ENCODE data around the gene SULT1E1.

DNA sequence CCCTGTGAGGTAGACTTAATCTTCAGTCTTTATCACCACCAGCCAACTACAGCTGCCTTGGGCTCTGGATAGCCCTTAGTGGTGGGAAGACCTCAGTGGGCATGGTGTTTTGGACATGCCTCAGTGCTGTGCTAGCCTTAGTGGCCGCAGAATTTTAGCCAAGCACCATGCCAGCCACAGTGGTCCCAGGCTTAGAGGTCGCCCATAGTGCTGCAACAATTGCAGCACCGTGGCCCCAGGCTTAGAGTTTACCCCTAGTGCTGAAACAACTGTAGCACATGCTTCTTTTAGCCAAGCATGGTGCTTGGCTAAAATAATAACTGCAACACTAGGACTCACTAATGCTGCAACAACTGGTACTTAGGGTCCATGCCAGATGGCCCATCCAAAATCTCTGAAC, 60.6 kb downstream of the SULT1E1 start:
- TF ChIP-seq, protein P1, sequence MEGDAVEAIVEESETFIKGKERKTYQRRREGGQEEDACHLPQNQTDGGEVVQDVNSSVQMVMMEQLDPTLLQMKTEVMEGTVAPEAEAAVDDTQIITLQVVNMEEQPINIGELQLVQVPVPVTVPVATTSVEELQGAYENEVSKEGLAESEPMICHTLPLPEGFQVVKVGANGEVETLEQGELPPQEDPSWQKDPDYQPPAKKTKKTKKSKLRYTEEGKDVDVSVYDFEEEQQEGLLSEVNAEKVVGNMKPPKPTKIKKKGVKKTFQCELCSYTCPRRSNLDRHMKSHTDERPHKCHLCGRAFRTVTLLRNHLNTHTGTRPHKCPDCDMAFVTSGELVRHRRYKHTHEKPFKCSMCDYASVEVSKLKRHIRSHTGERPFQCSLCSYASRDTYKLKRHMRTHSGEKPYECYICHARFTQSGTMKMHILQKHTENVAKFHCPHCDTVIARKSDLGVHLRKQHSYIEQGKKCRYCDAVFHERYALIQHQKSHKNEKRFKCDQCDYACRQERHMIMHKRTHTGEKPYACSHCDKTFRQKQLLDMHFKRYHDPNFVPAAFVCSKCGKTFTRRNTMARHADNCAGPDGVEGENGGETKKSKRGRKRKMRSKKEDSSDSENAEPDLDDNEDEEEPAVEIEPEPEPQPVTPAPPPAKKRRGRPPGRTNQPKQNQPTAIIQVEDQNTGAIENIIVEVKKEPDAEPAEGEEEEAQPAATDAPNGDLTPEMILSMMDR (IDR thresholded peaks at IDR 0.05 in 2 of 3, conservative IDR thresholded peaks at IDR 0.05 in 1 of 3; ENCODE audit: control insufficient read depth in 2 of 3, extremely low read depth in 1 of 3, insufficient read depth in 1 of 3, low read depth in 3 of 3, low read length in 3 of 3) = no peak
- TF ChIP-seq EP300 (IDR thresholded peaks at IDR 0.05; ENCODE audit: borderline replicate concordance in 1 of 2, control insufficient read depth in 1 of 2, low read depth in 2 of 2, low read length in 2 of 2) (no peak), BACH1 (IDR thresholded peaks at IDR 0.05; ENCODE audit: borderline replicate concordance) (no peak), YY1 (IDR thresholded peaks at IDR 0.05; ENCODE audit: low read depth, low read length) (no peak), POLR2A (IDR thresholded peaks at IDR 0.05; ENCODE audit: low read depth, low read length) (no peak), CBX3 (IDR thresholded peaks at IDR 0.05; ENCODE audit: borderline replicate concordance, low read depth) (no peak), RAD21 (IDR thresholded peaks at IDR 0.05; ENCODE audit: insufficient read depth, low read depth, low read length) (no peak), SUZ12 (IDR thresholded peaks at IDR 0.05; ENCODE audit: unreplicated experiment) (no peak), CHD1 (IDR thresholded peaks at IDR 0.05; ENCODE audit: low read depth, low read length) (no peak)
- TF ChIP-seq, protein P2, sequence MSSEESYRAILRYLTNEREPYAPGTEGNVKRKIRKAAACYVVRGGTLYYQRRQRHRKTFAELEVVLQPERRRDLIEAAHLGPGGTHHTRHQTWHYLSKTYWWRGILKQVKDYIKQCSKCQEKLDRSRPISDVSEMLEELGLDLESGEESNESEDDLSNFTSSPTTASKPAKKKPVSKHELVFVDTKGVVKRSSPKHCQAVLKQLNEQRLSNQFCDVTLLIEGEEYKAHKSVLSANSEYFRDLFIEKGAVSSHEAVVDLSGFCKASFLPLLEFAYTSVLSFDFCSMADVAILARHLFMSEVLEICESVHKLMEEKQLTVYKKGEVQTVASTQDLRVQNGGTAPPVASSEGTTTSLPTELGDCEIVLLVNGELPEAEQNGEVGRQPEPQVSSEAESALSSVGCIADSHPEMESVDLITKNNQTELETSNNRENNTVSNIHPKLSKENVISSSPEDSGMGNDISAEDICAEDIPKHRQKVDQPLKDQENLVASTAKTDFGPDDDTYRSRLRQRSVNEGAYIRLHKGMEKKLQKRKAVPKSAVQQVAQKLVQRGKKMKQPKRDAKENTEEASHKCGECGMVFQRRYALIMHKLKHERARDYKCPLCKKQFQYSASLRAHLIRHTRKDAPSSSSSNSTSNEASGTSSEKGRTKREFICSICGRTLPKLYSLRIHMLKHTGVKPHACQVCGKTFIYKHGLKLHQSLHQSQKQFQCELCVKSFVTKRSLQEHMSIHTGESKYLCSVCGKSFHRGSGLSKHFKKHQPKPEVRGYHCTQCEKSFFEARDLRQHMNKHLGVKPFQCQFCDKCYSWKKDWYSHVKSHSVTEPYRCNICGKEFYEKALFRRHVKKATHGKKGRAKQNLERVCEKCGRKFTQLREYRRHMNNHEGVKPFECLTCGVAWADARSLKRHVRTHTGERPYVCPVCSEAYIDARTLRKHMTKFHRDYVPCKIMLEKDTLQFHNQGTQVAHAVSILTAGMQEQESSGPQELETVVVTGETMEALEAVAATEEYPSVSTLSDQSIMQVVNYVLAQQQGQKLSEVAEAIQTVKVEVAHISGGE (CRISPR knock-in tag; IDR thresholded peaks at IDR 0.05) = no peak
- TF ChIP-seq, protein P3, sequence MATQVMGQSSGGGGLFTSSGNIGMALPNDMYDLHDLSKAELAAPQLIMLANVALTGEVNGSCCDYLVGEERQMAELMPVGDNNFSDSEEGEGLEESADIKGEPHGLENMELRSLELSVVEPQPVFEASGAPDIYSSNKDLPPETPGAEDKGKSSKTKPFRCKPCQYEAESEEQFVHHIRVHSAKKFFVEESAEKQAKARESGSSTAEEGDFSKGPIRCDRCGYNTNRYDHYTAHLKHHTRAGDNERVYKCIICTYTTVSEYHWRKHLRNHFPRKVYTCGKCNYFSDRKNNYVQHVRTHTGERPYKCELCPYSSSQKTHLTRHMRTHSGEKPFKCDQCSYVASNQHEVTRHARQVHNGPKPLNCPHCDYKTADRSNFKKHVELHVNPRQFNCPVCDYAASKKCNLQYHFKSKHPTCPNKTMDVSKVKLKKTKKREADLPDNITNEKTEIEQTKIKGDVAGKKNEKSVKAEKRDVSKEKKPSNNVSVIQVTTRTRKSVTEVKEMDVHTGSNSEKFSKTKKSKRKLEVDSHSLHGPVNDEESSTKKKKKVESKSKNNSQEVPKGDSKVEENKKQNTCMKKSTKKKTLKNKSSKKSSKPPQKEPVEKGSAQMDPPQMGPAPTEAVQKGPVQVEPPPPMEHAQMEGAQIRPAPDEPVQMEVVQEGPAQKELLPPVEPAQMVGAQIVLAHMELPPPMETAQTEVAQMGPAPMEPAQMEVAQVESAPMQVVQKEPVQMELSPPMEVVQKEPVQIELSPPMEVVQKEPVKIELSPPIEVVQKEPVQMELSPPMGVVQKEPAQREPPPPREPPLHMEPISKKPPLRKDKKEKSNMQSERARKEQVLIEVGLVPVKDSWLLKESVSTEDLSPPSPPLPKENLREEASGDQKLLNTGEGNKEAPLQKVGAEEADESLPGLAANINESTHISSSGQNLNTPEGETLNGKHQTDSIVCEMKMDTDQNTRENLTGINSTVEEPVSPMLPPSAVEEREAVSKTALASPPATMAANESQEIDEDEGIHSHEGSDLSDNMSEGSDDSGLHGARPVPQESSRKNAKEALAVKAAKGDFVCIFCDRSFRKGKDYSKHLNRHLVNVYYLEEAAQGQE (IDR thresholded peaks at IDR 0.05; ENCODE audit: low read depth, low read length) = no peak
- TF ChIP-seq, protein P4, sequence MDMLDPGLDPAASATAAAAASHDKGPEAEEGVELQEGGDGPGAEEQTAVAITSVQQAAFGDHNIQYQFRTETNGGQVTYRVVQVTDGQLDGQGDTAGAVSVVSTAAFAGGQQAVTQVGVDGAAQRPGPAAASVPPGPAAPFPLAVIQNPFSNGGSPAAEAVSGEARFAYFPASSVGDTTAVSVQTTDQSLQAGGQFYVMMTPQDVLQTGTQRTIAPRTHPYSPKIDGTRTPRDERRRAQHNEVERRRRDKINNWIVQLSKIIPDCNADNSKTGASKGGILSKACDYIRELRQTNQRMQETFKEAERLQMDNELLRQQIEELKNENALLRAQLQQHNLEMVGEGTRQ (IDR thresholded peaks at IDR 0.05; ENCODE audit: borderline replicate concordance, low read depth, low read length) = no peak
- TF ChIP-seq, protein P5, sequence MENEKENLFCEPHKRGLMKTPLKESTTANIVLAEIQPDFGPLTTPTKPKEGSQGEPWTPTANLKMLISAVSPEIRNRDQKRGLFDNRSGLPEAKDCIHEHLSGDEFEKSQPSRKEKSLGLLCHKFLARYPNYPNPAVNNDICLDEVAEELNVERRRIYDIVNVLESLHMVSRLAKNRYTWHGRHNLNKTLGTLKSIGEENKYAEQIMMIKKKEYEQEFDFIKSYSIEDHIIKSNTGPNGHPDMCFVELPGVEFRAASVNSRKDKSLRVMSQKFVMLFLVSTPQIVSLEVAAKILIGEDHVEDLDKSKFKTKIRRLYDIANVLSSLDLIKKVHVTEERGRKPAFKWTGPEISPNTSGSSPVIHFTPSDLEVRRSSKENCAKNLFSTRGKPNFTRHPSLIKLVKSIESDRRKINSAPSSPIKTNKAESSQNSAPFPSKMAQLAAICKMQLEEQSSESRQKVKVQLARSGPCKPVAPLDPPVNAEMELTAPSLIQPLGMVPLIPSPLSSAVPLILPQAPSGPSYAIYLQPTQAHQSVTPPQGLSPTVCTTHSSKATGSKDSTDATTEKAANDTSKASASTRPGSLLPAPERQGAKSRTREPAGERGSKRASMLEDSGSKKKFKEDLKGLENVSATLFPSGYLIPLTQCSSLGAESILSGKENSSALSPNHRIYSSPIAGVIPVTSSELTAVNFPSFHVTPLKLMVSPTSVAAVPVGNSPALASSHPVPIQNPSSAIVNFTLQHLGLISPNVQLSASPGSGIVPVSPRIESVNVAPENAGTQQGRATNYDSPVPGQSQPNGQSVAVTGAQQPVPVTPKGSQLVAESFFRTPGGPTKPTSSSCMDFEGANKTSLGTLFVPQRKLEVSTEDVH (IDR thresholded peaks at IDR 0.05; ENCODE audit: low read depth, partially characterized antibody) = no peak

Data from GM12878 (cell line).